ELR (cell line): Measurements from ENCODE around the gene OFD1.

Experiments
- DNase-seq: peaks from one replicate; pipeline ENCODE4 v3.0.0-alpha.2; 2015; ENCODE audit warnings: low read depth

OFD1 gene, protein sequence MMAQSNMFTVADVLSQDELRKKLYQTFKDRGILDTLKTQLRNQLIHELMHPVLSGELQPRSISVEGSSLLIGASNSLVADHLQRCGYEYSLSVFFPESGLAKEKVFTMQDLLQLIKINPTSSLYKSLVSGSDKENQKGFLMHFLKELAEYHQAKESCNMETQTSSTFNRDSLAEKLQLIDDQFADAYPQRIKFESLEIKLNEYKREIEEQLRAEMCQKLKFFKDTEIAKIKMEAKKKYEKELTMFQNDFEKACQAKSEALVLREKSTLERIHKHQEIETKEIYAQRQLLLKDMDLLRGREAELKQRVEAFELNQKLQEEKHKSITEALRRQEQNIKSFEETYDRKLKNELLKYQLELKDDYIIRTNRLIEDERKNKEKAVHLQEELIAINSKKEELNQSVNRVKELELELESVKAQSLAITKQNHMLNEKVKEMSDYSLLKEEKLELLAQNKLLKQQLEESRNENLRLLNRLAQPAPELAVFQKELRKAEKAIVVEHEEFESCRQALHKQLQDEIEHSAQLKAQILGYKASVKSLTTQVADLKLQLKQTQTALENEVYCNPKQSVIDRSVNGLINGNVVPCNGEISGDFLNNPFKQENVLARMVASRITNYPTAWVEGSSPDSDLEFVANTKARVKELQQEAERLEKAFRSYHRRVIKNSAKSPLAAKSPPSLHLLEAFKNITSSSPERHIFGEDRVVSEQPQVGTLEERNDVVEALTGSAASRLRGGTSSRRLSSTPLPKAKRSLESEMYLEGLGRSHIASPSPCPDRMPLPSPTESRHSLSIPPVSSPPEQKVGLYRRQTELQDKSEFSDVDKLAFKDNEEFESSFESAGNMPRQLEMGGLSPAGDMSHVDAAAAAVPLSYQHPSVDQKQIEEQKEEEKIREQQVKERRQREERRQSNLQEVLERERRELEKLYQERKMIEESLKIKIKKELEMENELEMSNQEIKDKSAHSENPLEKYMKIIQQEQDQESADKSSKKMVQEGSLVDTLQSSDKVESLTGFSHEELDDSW

DNA sequence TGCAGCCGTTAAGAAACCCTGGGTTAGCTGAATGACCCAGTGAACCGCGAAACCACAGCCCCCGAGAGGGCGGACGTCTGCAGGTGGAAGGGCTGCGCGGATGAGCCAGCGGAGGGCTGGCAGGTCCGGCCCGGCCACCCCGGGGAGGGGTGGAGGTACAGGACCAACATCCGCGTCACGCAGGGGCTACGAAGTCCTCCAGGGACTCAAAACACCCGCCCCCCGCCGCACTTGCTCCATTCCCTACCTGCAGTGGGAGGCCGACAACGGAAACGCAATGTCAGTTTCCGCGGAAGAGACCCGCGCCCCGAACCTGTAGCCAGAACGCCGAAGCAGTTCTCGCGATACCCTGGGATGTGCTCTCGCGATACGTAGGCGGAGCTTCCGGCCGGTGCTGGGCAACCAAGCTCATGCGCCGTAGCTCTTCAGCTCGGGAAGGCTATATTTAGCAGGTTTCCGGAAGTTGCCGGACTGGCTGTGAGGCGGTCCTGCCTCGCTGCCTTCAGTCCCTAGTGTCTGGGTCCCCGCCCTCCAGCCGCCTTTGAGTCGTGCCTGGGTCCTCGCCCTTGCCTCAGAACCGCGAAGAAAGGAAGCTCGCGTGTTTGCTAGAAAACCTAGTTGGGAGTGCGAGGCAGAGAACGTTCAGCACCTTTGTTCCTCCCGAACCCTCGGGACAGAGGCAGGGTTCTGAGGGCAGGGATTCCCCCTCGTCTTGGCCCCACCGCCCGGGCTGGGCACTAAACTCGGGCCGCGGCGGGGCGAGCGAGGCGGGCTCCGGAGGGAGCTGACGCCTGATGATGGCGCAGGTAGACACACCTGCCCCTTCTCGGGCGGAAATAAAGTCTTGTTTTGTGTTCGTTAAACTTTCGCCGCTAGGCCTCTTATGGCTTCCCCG, at the start of gene OFD1, which contains the start of gene TRAPPC2:
Gene OFD1, plus strand, starts transcription at position 471 of the 895 bp plus-strand sequence. Its CDS starts 324 bp downstream, at position 795.
Gene TRAPPC2, minus strand, starts transcription at position 343 of the 895 bp plus-strand sequence. CDS start 14,657 bp downstream, outside the sequence.
- peak; percentile 93 for DNase-seq

DNA sequence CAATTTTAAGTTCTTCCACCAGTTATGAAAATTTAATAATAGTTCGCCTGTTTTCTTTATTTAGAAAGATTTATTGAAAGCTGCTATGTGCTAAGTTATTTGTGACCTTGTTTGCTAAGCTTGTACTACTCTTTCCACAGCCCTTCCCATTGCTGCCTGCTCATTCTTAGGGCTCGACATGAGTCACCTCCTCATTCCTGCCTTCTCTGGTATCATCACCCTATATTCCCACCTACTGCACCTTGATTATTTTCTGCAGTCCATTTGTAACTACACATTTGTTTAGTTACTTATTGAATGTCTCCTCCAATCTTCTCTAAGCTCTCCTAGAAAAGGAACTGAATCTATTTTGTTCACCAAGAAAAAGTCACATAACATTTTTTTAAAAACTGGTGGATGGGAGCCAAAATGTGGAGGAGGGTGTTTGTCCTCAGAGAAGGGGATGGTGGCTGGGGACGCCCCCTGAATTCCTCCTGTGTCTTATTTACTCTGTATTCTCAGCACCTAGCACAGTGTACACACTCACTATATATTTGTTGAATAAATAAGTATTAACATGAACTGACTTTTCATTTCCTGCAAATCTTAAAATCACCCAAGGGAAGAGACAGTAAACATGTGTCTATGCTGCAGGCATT, 49.3 kb upstream of the OFD1 start:
- DNase-seq, result peak; percentile 59

DNA sequence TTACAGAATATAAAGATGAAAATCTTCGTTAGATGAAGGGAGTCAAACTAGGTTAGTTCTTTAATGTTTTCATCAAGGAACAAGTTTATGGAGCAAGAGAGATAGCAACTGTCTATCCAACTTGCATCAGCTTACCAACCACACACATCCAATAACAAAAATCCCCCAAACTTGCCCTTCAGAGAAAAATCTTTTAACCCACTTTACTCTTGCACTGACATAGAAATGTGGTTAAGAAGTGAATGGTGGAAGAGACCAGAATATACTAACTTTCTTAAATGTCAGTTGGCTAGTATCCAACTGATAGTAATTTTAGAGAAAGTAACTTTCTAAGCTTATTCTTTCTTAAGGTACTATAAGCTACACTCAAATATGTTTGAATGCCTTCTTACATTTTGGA, 47.3 kb upstream of the OFD1 start:
- DNase-seq, result no peak

DNA sequence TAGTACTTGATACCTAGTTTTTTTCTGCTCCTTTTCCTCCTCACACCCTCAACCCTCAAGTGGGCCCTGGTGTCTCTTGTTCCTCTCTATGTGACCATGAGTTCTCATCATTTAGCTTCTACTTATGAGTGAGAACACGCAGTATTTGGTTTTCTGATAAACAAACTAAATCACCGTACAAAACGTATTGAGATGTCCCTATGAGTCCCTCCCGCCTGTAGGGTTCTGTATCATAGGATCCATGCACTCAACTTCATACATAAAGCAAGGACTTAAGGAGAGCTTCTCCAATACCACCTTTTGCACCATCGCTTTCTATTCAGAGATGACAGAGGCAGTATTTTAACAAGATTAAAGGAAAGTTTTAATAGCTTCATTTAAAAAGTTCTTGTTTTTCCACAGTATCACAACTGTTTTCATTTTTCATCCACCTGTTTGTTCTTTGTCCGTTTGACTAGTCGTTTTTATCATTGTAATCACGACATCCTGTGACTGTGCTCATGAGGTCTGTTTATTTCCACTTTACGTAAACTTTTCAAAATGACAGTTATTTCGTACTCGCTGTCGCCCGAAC, 46.1 kb upstream of the OFD1 start:
- DNase-seq, result no peak

DNA sequence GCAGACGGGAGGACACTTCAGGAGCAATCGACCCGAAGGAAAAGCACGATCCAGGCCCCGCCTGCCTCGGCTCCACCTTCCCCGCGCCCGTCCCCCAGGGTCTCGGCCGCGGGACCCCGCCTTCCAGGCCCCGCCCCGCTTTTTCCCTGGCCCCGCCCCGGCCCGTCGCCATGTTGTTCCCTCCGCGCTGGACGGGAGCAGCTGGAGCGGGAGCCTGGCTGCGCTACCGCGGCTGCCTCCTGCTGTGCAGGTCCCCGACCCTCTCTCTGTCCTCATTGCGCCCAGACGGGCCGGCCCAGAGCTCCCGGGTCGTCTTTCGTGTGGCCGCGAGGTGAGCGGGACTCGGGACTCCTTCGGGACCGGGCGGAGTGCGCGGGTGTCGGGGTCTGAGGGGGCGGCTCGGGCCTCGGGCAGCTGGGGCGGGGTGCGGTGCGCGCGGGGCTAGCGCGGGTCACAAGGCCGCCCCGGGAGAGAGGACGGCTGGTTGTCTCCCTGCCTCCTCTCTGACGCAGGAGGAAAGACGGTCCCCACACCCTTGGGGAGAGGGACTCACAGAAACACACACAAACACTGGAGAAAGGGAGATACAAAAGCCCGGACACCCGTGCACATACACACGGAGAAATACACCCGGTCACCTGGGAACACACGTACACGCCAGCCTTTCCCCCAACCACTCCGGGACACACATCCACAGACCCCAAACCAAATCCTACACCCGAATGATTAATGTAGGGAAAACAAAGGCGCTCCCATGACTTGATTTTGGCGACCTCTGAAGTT, 45.4 kb upstream of the OFD1 start, which contains the start of gene RAB9A:
Gene RAB9A, plus strand, starts transcription at position 171 of the 783 bp plus-strand sequence. CDS start 19,619 bp downstream, outside the sequence.
- peak; percentile 79 for DNase-seq

DNA sequence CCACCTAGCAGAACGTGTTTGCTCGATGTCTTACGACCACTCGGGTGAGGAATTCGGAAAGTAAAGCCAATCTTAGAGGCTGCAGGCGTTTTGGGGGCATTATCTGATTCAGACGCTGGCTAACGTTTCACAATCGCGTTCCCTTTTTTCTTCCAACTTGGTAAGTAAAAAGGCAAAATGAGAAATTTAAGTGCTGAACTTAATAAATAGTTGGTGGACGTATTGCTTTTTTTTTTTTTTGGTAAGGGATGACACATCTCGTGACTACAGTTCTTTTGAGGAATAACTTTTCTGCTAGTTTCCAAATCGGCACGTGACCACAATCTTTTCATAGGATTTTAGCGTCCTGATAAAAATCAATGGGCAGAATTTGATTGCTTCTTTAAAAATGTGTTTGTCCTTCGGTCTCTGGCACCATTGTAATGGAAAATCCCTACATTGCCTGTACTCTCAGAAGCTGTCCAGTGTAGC, 44.8 kb upstream of the OFD1 start:
- peak; percentile 54 for DNase-seq

DNA sequence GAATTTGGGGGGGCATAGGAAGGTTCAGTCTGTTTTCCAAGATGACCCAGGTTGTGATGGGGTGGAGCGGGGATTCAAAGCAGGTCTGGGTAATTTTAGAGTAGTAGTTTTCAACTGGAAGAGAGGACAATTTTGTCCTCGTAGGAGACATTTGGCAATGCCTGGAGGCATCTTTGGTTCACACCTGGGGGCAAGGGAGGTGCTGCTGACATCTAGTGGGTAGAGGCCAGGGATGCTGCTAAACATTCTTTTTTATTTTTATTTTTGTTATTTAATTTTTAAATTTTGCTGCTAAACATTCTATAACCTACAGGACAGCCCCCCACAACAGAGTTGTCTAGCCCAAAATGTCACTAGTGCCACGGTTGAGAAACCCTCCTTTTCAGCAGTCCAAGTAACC, 43.7 kb upstream of the OFD1 start:
- peak; percentile 23 for DNase-seq

DNA sequence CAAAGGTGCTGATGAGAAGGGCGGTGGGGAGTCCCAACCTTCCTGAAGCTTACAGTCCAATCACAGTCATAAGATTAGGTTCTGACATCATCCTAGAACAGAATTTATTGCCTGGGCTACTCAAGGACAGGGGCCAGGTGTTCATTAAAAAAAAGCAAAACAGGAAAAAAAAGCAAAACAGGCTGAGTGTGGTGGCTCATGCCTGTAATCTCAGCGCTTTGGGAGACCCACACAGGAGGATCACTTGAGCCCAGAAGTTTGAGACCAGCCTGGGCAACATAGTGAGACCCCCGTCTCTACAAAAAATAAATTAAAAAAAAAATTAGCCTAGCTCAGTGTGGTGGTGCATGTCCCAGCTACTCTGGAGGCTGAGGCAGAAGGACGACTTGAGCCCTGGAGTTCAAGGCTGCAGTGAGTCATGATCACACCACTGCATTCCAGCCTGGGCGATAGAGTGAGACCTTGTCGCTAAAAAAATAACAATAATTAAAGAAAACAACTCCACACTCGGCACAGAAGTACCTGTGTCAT, 42.6 kb upstream of the OFD1 start:
- peak; percentile 28 for DNase-seq

DNA sequence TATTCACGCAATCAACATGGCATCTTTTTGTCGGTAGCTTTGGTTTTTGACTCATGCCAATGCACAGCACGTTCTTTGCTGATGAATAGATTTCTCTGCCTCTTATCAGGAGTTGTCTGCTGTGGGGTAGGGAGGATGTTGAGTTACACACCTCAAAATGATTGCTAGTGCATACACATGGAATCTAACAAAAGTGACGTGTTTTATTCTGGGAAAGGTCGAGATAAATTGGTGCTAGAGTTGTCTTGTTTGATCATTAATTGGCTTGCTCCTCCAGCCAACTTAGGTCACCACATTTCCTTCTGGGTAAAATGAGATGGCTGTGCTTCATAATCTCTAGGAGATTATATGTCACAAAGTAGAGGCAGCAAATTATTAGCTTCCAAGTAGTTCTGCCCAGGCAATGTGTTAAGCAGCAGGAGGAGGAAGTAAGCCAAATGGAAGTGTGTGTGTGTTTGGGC, 41.7 kb upstream of the OFD1 start:
- no peak for DNase-seq

DNA sequence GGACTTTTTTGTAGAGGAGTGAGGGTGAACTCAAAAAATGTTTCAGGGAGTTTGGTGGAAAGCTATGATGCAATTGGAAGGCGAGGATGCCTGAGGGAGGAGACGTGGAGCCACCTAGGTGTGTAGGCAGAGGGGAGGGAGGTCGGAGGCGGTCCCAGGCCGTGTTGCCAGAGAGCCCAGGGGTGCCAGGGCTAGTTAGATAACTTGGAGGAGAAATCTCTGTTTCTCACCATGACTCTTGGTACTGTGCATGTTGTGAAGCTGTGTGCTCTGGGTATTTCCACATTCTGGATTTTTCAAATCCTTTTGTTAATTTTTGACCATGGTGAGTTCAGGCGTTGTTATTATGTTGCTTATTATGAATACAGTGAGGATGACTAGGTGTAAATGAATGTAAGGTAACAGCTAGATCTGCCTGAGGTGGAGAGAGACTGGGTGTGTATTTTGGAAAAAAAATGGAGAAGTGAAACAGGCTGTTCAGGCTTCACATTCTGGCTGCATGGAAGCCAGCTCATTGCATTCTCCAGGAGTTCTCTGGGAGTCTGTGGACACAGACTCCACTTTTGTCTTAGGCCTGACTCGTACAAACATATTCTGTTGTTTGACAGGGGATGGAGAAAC, 41.1 kb upstream of the OFD1 start:
- no peak for DNase-seq

DNA sequence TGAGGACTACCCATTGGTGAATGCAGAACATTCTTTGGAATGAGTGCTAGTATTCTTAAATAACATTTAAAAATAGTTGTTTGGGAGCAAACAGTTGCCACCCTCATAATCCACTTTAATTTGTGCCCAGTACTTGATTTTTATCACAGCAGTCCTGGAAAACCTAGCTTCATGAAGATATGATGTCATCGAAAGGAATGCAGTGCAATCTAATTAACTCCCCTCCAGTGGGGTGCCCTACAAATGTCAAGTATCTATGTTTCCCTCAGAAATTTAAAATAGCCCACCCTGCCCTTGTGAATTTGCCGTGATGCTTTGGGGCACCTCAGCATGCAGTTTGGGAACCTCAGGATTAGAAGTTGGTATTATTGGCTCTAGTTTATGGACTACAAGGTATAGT, 40.2 kb upstream of the OFD1 start:
- DNase-seq, result no peak

DNA sequence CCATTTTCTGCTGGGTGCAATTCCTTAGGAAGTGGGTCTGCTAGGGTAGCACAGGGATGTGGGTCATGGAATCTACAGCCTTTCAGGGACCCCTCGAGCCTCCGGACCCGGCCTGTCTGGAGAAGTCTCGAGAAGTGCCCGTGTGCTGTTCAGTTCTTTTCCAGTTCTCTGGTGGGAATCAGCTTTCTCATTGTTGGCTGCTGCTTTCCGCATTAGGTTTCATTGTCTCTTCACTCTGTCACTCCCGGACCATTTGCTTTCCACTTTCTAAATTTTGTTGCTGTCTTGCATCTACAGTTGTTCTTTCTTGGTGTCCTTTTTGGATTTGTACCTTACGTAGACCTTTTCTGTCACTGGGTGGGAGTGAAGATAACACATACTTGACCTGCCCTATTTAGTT, 39.6 kb upstream of the OFD1 start:
- DNase-seq, result no peak

DNA sequence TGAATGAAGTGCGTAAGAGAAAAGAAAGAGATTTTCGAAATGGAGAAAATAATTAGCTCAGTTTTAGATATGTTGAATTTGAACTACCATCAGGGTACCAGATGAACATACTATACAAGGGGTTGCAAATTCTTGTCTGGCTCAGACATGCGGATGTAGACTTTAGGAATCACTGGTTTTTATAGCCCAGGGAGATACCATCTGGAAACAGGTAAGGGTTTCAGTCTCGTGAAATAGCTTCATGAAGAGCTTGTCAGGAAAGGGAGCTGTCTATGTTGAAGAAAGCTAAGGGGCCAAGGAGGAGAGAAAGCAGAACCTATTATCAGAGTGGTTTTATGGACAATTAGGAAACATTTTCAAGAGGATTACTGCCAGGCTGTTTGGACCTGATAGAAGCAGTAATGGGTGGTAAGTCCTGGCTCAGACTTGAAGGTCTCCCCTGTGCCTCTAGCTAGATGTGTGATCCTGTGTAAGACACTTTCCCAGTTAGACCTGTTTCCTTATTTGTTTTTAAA, 38.9 kb upstream of the OFD1 start:
- no peak for DNase-seq

DNA sequence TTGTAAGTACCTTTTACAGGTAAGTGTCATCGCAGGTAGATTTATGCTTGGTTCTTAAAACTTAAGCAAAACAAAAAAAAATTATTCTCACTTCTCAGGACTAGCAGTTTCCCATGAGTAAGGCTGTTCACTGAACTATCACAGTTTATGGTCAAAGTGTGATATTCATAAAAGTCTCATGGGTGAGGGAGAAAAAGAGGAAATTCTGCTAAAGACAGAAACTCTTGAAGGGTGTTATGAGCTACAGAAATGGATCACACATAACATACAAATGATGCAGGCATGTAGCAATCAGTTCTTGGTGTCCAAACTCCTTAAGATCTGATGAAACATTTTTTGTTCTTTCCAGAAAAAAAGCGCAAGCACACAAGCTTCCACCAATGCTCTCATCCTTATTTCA, 37.1 kb upstream of the OFD1 start:
- DNase-seq, result no peak

DNA sequence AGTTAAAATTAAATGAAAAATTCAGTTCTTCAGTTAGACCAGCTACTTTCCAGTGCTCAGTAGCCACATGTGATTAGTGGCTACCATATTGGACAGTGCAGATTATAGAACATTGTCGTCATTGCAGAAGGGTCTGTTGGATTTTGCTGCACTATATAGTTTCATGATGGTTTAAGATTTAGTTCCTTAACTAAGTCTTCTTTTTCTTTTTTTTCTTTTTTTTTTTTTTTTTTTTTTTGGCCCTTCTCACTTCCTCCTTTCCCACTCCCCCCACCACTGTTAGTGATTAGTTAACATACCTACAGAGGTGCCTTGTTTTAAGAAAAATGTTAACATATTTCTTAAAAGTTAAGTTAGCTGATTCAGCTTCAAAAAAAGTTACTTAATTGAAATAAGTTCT, 36.6 kb upstream of the OFD1 start:
- DNase-seq, result no peak

DNA sequence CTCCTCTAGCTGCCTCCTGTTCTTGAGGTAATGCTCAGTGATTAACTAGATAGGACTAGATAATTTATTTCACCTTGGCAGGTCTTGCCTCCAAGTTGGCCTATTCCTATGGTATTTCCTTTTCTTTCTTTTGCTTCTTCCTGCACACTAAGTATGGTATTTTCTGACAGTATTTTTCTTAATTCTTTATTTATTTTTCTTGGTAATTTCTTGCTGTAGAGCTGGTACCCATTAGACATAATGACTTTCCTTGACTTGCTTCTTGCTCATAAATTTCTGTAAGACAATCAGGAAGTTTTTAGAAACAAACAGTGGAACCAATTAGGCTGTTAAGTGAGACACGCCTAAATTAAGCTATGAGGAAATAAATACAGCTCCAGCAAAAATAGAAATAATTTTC, 36.1 kb upstream of the OFD1 start:
- no peak for DNase-seq

DNA sequence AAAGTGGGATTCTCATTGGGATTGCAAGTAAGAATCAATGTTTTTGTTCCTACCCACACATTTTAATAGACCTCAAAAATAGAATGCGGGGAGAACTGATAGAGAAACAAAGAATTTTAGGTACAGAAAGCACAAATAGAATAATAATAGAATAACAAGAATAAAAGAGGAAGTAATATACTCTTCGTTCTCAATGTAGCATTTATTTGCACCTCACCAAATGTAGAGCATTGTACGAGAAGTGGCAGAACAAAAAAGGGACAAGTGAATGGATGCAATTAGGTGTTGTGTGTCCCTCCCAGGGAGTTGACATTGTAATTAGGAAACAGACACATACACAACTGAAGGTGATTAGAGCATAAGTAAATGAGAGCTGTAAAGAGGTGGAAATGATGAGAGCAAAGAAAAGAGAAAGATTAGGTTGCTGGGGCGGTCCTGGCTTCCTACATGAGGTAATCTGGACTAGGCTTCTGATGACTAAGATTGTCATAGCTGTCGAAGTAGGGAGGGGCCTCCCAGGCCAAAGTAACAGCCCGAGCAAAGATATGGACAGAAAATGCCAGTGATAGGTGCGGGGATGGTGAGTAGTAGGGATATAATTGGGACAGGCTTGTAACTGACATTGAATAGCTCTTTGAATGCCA, 35.2 kb upstream of the OFD1 start:
- DNase-seq, result peak; percentile 35

DNA sequence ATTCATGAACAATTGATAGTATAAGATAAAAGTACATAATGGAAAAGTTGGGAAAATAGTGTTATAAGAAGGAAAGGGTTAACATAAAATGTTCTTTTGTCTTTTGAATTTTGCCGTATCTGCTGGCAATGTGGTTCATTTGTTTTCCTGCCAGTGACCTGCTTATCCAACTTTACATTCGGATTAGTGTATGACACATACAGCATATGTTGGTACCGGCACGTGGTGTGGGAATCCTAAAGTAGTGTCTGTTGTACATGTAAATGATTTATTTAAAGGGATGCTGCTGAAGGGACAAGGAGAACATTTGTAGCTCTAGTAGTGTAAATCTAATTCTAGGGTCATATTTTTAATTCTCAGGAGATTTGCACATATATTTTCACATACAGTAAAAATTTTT, 34.2 kb upstream of the OFD1 start:
- peak; percentile 17 for DNase-seq
